Fibroblast of the aortic adventitia (primary cell): Measurements from ENCODE around the gene MEP1A. TPM values are rescaled to one million over a fixed set of nuclear protein-coding genes. Genes with fewer than 3 reads are reported as not detected.
"Not testable (repeated sequence)": the region's sequence is repeated elsewhere in the genome, so short reads cannot be mapped to it uniquely, and the experiment has no call there.

Experiments
- DNase-seq: peaks from one replicate; pipeline ENCODE4 v3.0.0-alpha.2; 2010; ENCODE audit warnings: low read depth
- H3K4me3 ChIP-seq: 2 replicates; pipeline ENCODE4 v1.5.1; 2011; ENCODE audit warnings: low read depth, mild to moderate bottlenecking, control low read depth, low read length, moderate library complexity
- CTCF ChIP-seq: IDR thresholded peaks from 2 replicates; pipeline ENCODE4 v1.5.1; 2011; ENCODE audit warnings: mild to moderate bottlenecking, low read length, control low read depth, inconsistent platforms; ENCODE audit not compliant: insufficient read depth
- total RNA-seq: library from RNA; depleted of rRNA; stranded (reverse); fragments of >200 nt; gene quantifications from 2 replicates; pipeline ENCODE4 v1.2.3, GENCODE V29; 2012; ENCODE audit warnings: low replicate concordance

MEP1A gene
- total RNA-seq, 1 donor = not detected

- TF ChIP-seq CTCF = no peak
- no peak for DNase-seq
- H3K4me3 ChIP-seq = no peak overlapping the region
Observed at GRCh38 chr6:46763466-46763865, 29.7 kb upstream of the MEP1A start.

- not testable (repeated sequence) for DNase-seq, H3K4me3 ChIP-seq
Observed at GRCh38 chr6:46764280-46764679, 28.9 kb upstream of the MEP1A start.

- no peak for TF ChIP-seq CTCF
- no peak overlapping the region for H3K4me3 ChIP-seq
- DNase-seq = no peak
Observed at GRCh38 chr6:46764961-46765360, 28.2 kb upstream of the MEP1A start.

GRCh38 chr6:46772016-46772415 lies 21.2 kb upstream of the MEP1A start:
- no peak for DNase-seq
- TF ChIP-seq CTCF = no peak

GRCh38 chr6:46772762-46773161 lies 20.4 kb upstream of the MEP1A start:
- no peak for TF ChIP-seq CTCF
- H3K4me3 ChIP-seq = no peak overlapping the region
- DNase-seq = no peak

More at GRCh38 chr6:46772016-46772415, 21.2 kb upstream of the MEP1A start:
- no peak overlapping the region for H3K4me3 ChIP-seq

GRCh38 chr6:46773201-46773855 lies 19.9 kb upstream of the MEP1A start:
- TF ChIP-seq CTCF = no peak
- no peak overlapping the region for H3K4me3 ChIP-seq
- DNase-seq = no peak

GRCh38 chr6:46774736-46775135 lies 18.5 kb upstream of the MEP1A start:
- DNase-seq, H3K4me3 ChIP-seq: not testable (repeated sequence)

- TF ChIP-seq CTCF = no peak
- H3K4me3 ChIP-seq = no peak overlapping the region
- DNase-seq = no peak
Observed at GRCh38 chr6:46776070-46776712, 17.0 kb upstream of the MEP1A start.
